GM18867 (cell line): ENCODE data around the gene FGA.

ENCODE experiments used
- ATAC-seq: cut with Tn5 transposase; IDR thresholded peaks from one replicate; pipeline ENCODE4 v1.9.1; 2021; ENCODE audit warnings: mild to moderate bottlenecking, moderate library complexity; ENCODE audit not compliant: unreplicated experiment

Gene FGA

GRCh38 chr4:154583230-154583629, 7.3 kb downstream of the FGA start:
- no peak for ATAC-seq

- no peak for ATAC-seq
Measured at GRCh38 chr4:154582723-154583122, 7.8 kb downstream of the FGA start.

- ATAC-seq, result no peak
Measured at GRCh38 chr4:154579927-154580326, 10.6 kb downstream of the FGA start.

- no peak for ATAC-seq
Measured at GRCh38 chr4:154578919-154579318, 11.6 kb downstream of the FGA start.

GRCh38 chr4:154577324-154577723, 13.2 kb downstream of the FGA start:
- no peak for ATAC-seq

- ATAC-seq, result no peak
Measured at GRCh38 chr4:154574311-154574710, 16.2 kb downstream of the FGA start.

GRCh38 chr4:154573190-154573870, 17.2 kb downstream of the FGA start:
- ATAC-seq, result no peak

GRCh38 chr4:154569584-154569983, 21.0 kb downstream of the FGA start:
- no peak for ATAC-seq

GRCh38 chr4:154569028-154569427, 21.5 kb downstream of the FGA start:
- no peak for ATAC-seq

- no peak for ATAC-seq
Measured at GRCh38 chr4:154566639-154567204, 23.8 kb downstream of the FGA start.

- ATAC-seq, result no peak
Measured at GRCh38 chr4:154565704-154566103, 24.8 kb downstream of the FGA start.

- ATAC-seq, result no peak
Measured at GRCh38 chr4:154564311-154564710, 26.2 kb downstream of the FGA start.

GRCh38 chr4:154562697-154563254, 27.8 kb downstream of the FGA start, which contains the start of gene FGB:
FGB (plus strand) TSS chr4:154563011; CDS start chr4:154563019, 8 bp downstream.
- ATAC-seq, result no peak

GRCh38 chr4:154560824-154561231, 29.7 kb downstream of the FGA start:
- no peak for ATAC-seq

- ATAC-seq, result no peak
Measured at GRCh38 chr4:154560419-154560801, 30.1 kb downstream of the FGA start.

- peak; percentile 94 for ATAC-seq
Measured at GRCh38 chr4:154559494-154560418, 30.8 kb downstream of the FGA start.

- ATAC-seq, result peak; percentile 26
Measured at GRCh38 chr4:154559141-154559493, 31.4 kb downstream of the FGA start.

GRCh38 chr4:154551872-154552686, 38.5 kb downstream of the FGA start:
- ATAC-seq, result peak; percentile 61

- peak; percentile 98 for ATAC-seq
Measured at GRCh38 chr4:154549894-154550790, 40.4 kb downstream of the FGA start, which contains the start of gene PLRG1. PLRG1 (minus strand) TSS chr4:154550400; CDS start chr4:154550308, 92 bp downstream.
